ENCODE measurements around the gene PCAT6. TPM values are rescaled to one million over a fixed set of nuclear protein-coding genes. Genes with fewer than 3 reads are reported as not detected.

Gene PCAT6
- total and polyA plus RNA-seq, 2 donors (not counting 1 experiment from before 2014, with no cell fraction given), result 1.1 to 1.6 TPM

DNA sequence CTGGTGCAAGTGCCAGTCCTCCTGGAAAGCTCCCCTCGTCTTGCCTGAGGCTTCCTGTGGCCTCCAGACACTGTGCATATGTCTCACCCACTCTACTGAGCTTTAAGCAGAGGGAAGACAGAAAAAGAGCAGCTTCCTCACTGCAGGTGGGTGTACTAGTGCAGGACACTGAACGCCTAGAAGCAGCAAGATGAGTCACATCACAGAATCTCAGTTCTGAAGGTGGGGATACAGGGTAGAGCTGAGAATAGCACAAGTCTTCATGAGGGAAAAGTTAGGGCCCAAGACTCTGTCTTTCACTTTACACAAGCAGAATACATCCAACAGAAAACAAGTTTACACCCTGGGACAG lies 37.4 kb downstream of the PCAT6 start:
- peaks cover 6 to 22% of the 10 kb centered on the region in 2 donors for H3K4me1 ChIP-seq (ENCODE audit: control insufficient read depth in 2 of 2, insufficient read depth in 2 of 2, low read length in 2 of 2)
- POLR2A ChIA-PET, result no interaction called here
- H3K4me3 ChIP-seq (ENCODE audit: control extremely low read depth in 1 of 5, extremely low read depth in 1 of 5, insufficient read depth in 1 of 5, low read depth in 2 of 5, low read length in 4 of 5), result no peak overlapping the region
- Mint-ChIP-seq H3K9me3 (ENCODE audit: insufficient read depth) (no peaks in the 10 kb centered on the region), H3K27me3 (peaks cover 3% of the 10 kb centered on the region), H3K27ac (peak overlapping the region; percentile 33), H3K4me1 (peaks cover 28% of the 10 kb centered on the region), H3K4me3 (no peak overlapping the region)
- no peaks in the 10 kb centered on the region for H3K79me2 ChIP-seq (ENCODE audit: control insufficient read depth, insufficient read depth, low read length)
- peak overlapping the region; percentile 16 for H3K9ac ChIP-seq (ENCODE audit: low read length)
- H3K9me3 ChIP-seq (ENCODE audit: control extremely low read depth in 1 of 3, control insufficient read depth in 2 of 3, insufficient read depth in 1 of 3, low read length in 2 of 3), result no peaks in the 10 kb centered on the region
- H4K20me1 ChIP-seq (ENCODE audit: control insufficient read depth, insufficient read depth, low read length, poor library complexity, severe bottlenecking), result no peaks in the 10 kb centered on the region
- H3K27me3 ChIP-seq (replicated peaks in 1 of 4; ENCODE audit: control extremely low read depth in 1 of 4, control insufficient read depth in 3 of 4, insufficient read depth in 4 of 4, low read length in 3 of 4), result no peaks in the 10 kb centered on the region
- H2AFZ ChIP-seq (ENCODE audit: insufficient read depth, low read depth, low read length, poor library complexity, severe bottlenecking), result peak overlapping the region; percentile 45
- 0% methylated on average over 1 of the region's 2 CpGs for WGBS (ENCODE audit: insufficient coverage)
- TF ChIP-seq, protein P1, sequence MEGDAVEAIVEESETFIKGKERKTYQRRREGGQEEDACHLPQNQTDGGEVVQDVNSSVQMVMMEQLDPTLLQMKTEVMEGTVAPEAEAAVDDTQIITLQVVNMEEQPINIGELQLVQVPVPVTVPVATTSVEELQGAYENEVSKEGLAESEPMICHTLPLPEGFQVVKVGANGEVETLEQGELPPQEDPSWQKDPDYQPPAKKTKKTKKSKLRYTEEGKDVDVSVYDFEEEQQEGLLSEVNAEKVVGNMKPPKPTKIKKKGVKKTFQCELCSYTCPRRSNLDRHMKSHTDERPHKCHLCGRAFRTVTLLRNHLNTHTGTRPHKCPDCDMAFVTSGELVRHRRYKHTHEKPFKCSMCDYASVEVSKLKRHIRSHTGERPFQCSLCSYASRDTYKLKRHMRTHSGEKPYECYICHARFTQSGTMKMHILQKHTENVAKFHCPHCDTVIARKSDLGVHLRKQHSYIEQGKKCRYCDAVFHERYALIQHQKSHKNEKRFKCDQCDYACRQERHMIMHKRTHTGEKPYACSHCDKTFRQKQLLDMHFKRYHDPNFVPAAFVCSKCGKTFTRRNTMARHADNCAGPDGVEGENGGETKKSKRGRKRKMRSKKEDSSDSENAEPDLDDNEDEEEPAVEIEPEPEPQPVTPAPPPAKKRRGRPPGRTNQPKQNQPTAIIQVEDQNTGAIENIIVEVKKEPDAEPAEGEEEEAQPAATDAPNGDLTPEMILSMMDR (IDR thresholded peaks at IDR 0.05), result no peak
- no peak for TF ChIP-seq EZH2 (IDR thresholded peaks at IDR 0.05; ENCODE audit: borderline replicate concordance, insufficient read depth, low read depth, low read length, poor library complexity, severe bottlenecking)
- H3K4me2 ChIP-seq (replicated peaks; ENCODE audit: low read depth, low read length, poor library complexity, severe bottlenecking), result no peak overlapping the region
- H3K27ac ChIP-seq (ENCODE audit: low read length in 2 of 2), result no peak overlapping the region
- no peaks in the 10 kb centered on the region for H3K36me3 ChIP-seq (replicated peaks in 1 of 2; ENCODE audit: control extremely low read depth in 1 of 2, control insufficient read depth in 1 of 2, extremely low read depth in 1 of 2, insufficient read depth in 2 of 2, low read length in 1 of 2)
- intact Hi-C loops (cut with micrococcal nuclease), result no loop called here
- DNase-seq (no peak), ATAC-seq (ENCODE audit: low read depth) (peak; percentile 58)
- CTCF ChIA-PET, result no interaction called here

DNA sequence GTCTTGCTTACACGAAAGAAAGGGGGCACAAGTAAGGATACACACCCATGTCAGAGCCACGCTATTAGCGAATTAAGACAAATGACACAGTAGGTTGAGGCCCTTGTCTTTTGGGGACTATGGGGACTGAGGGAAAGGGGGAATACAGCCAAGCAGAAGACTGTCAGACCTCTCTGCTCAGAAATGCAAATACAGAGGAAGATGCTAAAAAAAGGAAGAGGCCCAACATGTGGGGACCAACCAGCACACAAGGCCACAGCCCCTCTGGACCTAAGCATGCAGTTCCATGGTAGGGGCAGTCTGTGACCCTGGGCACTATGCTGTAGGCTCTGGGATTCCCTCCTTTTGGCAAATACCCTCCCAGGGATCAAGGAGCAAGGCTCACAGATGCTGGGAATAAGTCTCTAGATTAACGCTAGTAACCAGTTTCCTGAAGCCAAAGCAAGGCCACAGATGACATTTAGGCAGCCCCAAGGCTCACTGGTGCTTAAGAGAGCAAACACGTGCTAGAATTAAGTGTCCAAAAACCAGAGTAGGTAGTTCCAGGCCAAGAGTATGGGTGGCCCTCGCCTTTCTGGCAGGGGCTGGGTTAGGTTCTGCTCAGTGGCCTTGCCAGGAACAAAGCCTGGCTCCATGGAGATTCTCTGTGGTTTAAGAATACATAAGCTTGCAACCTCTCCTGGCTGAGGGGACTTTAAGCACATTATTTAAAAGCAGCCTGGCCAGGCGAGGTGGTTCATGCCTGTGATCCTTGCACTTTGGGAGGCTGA lies 40.0 kb downstream of the PCAT6 start:
- intact Hi-C loops (cut with micrococcal nuclease), result no loop called here
- ATAC-seq (ENCODE audit: low read depth), result no peak
- no peak for TF ChIP-seq EZH2 (IDR thresholded peaks at IDR 0.05; ENCODE audit: borderline replicate concordance, insufficient read depth, low read depth, low read length, poor library complexity, severe bottlenecking)
- TF ChIP-seq, protein P1 (IDR thresholded peaks at IDR 0.05), result no peak
- Mint-ChIP-seq H3K4me3 (no peak overlapping the region), H3K27ac (peak overlapping the region; percentile 32), H3K9me3 (ENCODE audit: insufficient read depth) (no peaks in the 10 kb centered on the region), H3K4me1 (peaks cover 28% of the 10 kb centered on the region), H3K27me3 (peaks cover under 1% of the 10 kb centered on the region)
- Histone ChIP-seq H3K27me3 (replicated peaks in 1 of 4; ENCODE audit: control extremely low read depth in 1 of 4, control insufficient read depth in 3 of 4, insufficient read depth in 4 of 4, low read length in 3 of 4) (no peaks in the 10 kb centered on the region), H3K27ac (ENCODE audit: low read length in 2 of 2) (no peak overlapping the region), H3K4me1 (ENCODE audit: control insufficient read depth in 2 of 2, insufficient read depth in 2 of 2, low read length in 2 of 2) (peaks cover 6 to 22% of the 10 kb centered on the region in 2 donors), H3K9me3 (ENCODE audit: control extremely low read depth in 1 of 3, control insufficient read depth in 2 of 3, insufficient read depth in 1 of 3, low read length in 2 of 3) (no peaks in the 10 kb centered on the region), H4K20me1 (ENCODE audit: control insufficient read depth, insufficient read depth, low read length, poor library complexity, severe bottlenecking) (no peaks in the 10 kb centered on the region), H2AFZ (ENCODE audit: insufficient read depth, low read depth, low read length, poor library complexity, severe bottlenecking) (peak overlapping the region; percentile 35), H3K9ac (ENCODE audit: low read length) (no peak overlapping the region), H3K4me3 (ENCODE audit: control extremely low read depth in 1 of 5, extremely low read depth in 1 of 5, insufficient read depth in 1 of 5, low read depth in 2 of 5, low read length in 4 of 5) (no peak overlapping the region), H3K79me2 (ENCODE audit: control insufficient read depth, insufficient read depth, low read length) (no peaks in the 10 kb centered on the region), H3K36me3 (replicated peaks in 1 of 2; ENCODE audit: control extremely low read depth in 1 of 2, control insufficient read depth in 1 of 2, extremely low read depth in 1 of 2, insufficient read depth in 2 of 2, low read length in 1 of 2) (no peaks in the 10 kb centered on the region), H3K4me2 (replicated peaks; ENCODE audit: low read depth, low read length, poor library complexity, severe bottlenecking) (no peak overlapping the region)
- CTCF ChIA-PET, result interaction anchor here (0.6 kb wide), 1 partner anchor 30 kb away, joined by 3 read pairs; no protein-coding TSS in a partner anchor
- POLR2A ChIA-PET, result no interaction called here
- WGBS (ENCODE audit: insufficient coverage), result 83% methylated on average over 7 of the region's 7 CpGs
- DNase-seq, result no peak
